NCI-H128 (cell line): ENCODE measurements around the gene TRIM33.
"Not testable (repeated sequence)": the region's sequence is repeated elsewhere in the genome, so short reads cannot be mapped to it uniquely, and the experiment has no call there.

Source experiments
- DNase-seq: peaks from one replicate; lab custom pipeline; 2025; ENCODE audit not compliant: unreplicated experiment; lab: John Stamatoyannopoulos, UW

The TRIM33 gene

DNA sequence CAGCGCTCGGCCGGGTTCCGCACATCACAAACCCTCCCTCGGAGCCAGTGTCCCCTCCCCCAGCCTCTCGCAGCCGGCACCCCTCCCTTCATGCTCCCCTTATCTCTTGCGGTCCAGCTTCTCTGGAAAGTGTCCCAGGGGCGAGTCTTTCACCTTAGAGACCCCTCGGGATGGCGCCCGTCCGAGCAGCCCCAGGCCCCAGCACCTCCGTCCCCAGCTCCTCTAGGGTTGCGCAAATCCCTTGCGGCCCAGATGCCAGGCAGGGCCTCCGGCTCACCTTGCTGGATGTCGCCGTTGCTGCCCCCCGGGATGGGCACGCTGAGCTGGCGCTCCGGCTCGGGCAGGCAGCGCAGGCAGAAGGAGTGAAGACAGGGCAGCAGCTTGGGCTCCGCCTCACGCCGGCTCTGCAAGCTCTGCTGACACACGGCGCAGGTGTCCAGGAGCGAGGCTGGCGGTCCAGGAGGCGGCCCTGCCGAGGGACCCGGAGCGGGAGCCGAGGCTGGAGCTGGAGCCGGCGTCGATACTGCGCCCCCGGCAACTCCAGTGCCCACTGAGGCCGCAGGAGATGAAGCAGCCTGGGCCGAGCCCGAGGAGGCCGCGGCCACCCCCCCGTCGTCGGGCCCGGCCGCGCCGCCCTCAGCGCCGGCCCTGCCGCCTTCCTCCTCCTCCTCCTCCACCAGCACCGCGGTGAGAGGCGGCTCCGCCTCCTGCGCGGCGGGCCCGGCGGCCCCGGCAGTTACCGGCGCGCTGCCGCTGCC, 550 bp downstream of the TRIM33 start:
- no peak for DNase-seq

GRCh38 chr1:114509596-114510273, 1.3 kb downstream of the TRIM33 start:
- DNase-seq = no peak

- DNase-seq = no peak
Measured at GRCh38 chr1:114508386-114508898, 2.6 kb downstream of the TRIM33 start.

DNA sequence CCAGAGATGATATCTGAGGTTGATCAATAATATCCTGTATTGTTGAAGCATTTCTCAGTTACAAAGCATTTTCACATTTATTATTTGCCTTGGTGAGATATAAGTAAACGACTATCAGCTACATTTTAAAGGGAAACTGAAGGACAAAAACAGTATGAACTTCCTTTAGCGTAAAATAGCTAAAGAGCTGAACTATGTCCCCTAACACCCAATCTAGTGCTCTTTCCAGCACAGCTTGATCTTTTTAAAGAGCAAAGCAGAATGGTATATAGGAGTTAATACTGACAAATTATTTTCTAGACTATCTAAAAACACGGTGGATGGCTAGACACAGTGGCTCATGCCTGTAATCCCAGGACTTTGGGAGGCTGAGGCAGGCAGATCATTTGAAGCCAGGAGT, 3.5 kb downstream of the TRIM33 start:
- no peak for DNase-seq

GRCh38 chr1:114505148-114505561, 5.8 kb downstream of the TRIM33 start:
- DNase-seq = no peak

DNA sequence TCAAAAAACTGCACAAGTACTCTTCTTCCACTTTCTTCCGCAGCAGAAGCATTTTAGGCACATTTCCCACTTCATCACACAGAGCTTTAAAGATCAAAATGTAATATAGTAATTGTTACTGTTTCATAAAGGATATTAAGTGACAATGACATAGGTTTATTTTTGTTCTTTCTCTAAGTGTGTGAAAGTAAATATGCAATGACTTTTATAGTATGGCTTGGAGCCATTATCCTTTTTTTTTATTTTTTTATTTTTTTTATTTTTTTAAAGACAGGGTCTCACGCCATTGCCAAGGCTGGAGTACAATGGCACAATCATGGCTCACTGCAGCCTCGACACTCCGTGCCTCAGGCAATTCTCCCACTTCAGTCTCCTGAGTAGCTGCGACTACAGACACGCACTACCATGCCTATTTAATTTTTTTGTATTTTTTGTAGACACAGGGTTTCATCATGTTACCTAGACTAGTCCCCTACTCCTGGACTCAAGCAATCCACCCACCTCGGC, 7.0 kb downstream of the TRIM33 start:
- DNase-seq = no peak

DNA sequence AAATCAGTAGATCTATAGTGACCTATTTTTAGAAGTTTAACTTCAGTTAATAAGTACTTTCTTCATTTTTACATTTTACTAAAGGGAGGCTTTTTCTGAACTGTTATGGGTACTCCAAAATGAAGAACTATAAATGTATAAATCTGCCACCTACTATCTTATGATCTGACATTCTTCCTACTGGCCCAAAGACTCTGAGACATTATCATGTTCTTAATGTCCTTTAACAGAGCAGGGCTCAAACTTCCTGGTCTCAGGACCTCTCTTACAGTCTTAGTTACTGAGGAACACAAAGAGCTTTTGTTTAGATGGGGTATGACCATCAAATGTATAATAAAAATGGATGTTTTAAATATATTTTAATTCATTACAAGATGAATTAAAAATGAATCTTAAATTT, 8.9 kb downstream of the TRIM33 start:
- DNase-seq = no peak

DNA sequence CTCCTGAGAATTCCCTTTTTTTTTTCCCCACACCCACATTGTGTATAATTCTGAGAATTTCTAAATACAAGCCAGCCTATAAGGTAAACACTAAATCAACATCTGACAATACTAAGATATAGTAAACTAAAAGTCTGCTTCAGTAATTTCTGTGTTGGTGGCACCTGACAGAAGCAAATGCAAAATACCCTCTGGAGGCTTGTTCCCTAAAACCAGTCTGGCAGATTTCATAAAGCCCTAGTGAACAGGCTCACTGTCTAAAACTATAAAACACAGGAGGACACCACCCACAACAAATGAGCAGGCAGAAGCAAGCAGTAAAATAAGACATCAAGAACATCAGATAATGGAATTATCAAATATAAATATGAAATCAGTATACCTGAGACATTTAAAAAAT, 11.5 kb downstream of the TRIM33 start:
- no peak for DNase-seq

DNA sequence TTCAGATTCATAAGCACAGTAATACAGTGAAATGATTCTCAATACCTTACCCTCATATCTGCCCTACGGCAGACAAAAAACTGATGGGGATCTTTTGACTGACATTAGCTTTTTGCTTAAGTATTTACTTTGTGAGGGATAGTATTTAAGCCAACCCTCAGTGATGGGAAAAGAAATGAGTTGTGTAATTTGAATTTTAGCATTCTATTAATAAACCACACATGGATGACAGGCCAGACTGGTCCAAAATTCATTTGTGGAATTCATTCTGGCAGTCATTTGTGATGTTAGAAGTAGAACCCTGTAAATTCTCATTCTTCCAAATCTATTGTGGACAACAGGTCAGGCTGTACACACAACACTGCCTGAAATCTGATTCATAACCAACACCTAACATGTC, 14.9 kb downstream of the TRIM33 start:
- no peak for DNase-seq

GRCh38 chr1:114495486-114495885, 15.5 kb downstream of the TRIM33 start:
- no peak for DNase-seq

- DNase-seq = no peak
Measured at GRCh38 chr1:114492978-114493377, 18.0 kb downstream of the TRIM33 start.

DNA sequence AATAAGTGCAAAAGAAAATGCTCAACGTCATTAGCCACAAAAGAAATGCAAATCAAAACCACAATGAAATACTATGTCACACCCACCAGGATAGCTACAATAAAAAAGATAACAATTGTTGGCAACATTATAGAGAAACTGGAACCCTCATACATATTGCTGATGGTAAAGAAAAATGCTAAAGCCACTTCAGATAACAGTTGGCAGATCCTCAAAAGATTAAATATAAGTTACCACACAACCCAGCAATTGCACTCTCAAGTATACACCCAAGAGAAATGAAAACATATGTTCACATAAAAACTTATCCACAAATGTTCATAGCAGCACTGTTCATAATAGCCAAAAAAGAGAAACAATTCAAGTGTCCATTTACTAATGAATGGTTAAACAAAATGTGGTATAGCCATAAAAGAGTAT, 20.7 kb downstream of the TRIM33 start:
- DNase-seq = no peak

- no peak for DNase-seq
Measured at GRCh38 chr1:114488739-114489138, 22.3 kb downstream of the TRIM33 start.

DNA sequence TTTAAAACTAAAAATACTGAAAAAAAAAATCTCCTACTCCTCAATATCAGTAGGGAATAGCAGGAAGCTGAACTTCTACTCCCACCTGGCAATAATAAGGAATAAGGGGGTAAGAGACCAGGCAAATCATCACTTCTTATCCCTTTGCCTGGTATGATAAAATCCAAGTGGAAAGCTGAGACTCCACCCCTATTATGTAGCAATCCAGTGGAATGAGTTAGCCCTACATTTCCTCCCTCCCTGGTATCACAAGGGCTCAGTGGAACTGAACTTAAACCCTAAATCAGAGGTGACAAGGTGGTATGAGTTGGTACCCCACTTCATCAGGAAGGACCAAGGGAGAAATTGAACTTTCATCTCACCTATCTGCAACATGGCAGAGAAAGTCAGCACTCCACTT, 25.7 kb downstream of the TRIM33 start:
- DNase-seq = no peak

GRCh38 chr1:114482585-114482984, 28.4 kb downstream of the TRIM33 start:
- no peak for DNase-seq

DNA sequence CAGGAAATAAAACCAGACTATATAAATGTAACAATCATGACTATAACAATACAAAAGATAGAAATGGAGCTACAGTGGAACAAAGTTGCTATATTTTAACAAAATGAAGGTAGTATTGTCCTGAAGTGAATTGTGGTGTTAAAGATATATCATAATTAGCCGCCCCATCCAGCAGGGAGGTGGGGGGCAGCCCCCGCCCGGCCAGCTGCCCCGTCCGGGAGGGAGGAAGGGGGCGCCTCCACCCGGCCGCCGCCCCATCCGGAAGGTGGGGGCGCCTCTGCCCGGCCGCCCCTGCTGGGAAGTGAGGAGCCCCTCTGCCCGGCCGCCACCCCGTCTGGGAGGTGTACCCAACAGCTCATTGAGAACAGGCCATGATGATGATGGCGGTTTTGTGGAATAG, 31.4 kb downstream of the TRIM33 start:
- not testable (repeated sequence) for DNase-seq

DNA sequence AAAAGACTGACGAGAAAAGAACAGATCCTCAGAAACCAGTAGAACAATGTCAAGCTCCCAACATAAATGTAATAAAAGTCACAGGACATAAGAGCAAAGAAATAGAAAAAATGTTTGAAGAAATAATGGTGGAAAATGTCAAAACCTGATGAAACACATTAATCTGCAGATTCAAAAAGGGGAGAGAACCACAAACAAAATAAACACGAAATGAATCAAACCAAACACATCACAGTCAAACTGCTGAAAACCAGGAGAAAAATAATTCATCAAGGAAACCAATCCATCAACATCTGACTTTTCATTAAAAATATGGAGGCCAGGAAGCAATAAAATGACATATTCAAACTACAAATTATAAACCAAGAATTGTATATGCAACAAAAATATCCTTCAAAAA, 31.9 kb downstream of the TRIM33 start:
- no peak for DNase-seq

DNA sequence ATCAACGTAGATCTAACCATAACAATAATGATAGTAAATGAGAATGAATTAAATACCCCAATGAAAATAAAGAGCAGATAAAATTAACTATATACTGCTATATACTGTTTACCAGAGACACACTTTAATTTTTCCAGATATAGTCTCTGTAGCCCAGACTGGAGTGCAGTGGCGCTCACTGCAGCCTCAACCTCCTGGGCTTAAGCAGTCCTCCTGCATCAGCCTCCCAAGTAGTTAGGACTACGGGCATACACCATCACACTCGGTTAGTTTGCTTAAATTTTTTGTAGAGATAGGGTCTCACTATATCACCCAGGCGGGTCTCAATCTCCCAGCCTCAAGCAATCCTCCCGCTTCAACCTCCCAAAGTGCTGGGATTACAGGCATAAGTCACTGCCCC, 37.2 kb downstream of the TRIM33 start:
- DNase-seq = no peak

DNA sequence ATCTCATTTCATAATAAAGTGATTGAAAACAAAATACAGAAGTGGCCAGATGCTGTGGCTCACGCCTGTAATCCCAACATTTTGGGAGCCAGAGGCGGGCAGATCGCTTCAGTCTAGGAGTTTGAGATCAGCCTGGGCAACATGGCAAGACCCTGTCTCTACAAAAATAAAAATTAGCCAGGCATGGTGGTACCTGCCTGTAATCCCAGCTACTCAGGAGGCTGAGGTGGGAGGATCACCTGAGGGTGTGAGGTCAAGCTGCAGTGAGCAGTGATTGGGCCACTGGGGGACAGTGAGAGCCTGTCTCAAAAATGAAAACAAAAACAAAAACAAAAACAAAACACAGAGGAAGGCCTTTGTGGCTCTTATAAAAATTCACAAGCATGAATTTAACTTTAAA, 38.6 kb downstream of the TRIM33 start:
- DNase-seq = no peak

DNA sequence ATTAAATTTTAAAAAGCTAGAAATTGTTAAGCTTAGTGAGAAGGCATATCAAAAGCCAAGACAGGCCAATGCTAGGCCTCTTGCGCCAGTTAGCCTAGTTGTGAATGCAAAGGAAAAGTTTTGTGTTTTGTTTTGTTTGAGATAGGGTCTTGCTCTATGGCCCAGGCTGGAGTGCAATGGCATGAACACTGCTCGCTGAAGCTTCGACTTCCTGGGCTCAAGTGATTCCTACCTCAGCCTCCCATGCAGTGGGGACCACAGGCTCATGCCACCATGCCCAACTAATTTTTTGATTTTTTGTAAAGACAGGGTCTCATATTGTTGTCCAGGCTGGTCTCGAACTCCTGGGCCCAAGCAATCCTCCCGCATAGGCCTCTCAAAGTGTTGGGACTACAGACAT, 40.3 kb downstream of the TRIM33 start:
- DNase-seq = no peak

GRCh38 chr1:114468710-114469468, 42.1 kb downstream of the TRIM33 start:
- DNase-seq = no peak

DNA sequence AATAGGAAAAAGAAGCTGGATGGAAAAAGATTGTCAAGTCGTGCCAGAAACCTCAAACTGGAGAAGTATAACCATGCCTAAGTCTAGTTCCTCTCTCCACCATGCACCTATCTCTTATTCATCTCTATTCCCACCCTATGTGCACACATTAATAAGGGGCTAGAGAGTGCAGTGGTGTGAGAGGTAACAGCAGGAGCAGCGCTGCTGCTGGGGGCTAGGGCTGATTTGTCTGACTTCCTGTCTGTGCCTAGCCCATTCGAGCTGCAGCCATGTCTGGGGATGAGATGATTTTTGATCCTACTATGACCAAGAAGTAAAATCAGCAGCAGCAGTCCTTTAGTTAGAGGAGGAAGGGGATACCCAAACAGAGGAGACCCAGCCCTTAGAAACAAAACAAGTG, 43.0 kb downstream of the TRIM33 start:
- DNase-seq = no peak
